HG03575 (cell line): ENCODE measurements around the gene SLC44A2.
"Not testable (repeated sequence)": the region's sequence is repeated elsewhere in the genome, so short reads cannot be mapped to it uniquely, and the experiment has no call there.

Source experiments
- ATAC-seq: cut with Tn5 transposase; IDR thresholded peaks from one replicate; pipeline ENCODE4 v1.9.1; 2021; ENCODE audit not compliant: unreplicated experiment, insufficient number of reproducible peaks, low FRiP score; ENCODE audit errors: extremely low read depth

Gene SLC44A2

DNA sequence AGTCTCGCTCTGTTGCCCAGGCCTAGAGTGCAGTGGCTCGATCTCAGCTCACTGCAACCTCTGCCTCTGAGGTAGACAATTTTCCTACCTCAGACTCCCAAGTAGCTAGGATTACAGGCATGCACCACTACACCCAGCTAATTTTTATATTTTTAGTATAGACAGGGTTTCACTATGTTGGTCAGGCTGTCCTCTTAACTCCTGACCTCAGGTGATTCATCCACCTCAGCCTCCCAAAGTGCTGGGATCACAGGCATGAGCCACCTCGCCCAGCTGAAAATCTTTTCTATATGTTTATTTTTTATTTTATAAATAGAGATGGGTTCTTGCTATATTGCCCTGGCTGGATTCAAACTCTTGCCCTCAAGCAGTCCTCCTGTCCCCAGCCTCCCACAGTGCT, 46.6 kb downstream of the SLC44A2 start:
- not testable (repeated sequence) for ATAC-seq

DNA sequence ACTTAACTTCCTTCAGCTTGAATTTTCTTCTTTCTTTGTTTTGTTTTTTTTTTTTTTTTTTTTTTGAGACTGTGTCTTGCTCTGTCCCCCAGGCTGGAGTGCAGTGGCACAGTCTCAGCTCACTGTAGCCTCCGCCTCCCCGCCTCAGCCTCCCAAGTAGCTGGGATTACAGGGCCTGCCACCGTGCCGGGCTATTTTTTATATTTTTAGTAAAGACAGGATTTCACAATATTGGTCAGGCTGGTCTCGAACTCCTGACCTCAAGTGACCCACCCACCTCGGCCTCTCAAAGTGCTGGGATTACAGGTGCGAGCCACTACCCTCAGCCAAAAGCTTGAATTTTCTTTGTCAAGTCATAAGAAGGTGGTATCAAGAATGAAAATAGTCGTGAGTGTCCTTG, 49.9 kb downstream of the SLC44A2 start:
- ATAC-seq: not testable (repeated sequence)

GRCh38 chr19:10677751-10678150, 52.4 kb downstream of the SLC44A2 start:
- ATAC-seq: no peak

GRCh38 chr19:10678813-10679212, 53.5 kb downstream of the SLC44A2 start:
- ATAC-seq: no peak

GRCh38 chr19:10679743-10680142, 54.4 kb downstream of the SLC44A2 start:
- ATAC-seq: no peak

- no peak for ATAC-seq
Measured at GRCh38 chr19:10680545-10681135, 55.3 kb downstream of the SLC44A2 start.

GRCh38 chr19:10681658-10682057, 56.3 kb downstream of the SLC44A2 start:
- no peak for ATAC-seq

DNA sequence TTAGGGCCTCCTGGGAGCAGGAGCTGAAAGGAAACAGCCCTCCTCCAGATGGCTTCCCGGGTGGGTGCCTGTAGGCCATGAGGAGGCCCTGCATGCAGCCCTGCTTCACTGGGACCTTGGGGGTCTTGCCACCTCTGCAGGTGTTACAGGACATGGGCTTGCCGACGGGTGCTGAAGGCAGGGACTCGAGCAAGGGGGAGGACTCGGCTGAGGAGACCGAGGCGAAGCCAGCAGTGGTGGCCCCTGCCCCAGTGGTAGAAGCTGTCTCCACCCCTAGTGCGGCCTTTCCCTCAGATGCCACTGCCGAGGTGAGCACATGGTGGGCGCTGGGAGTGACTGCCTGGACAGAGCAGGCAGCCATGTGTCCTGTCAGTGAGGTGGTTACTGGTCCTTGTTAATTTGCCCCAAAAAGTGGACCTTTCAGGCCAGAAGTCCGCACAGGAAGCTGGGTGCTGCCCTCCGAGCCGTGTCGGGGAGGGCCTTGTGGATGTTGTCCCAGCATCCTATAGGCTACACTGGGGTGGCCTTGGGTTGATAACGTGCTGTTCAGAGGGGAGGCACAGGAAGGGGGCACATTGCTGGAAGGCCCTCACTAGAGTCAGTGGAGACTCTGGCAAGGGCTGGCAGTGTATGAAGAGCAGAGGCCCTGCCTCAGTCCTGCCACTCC, 57.2 kb downstream of the SLC44A2 start:
- no peak for ATAC-seq

DNA sequence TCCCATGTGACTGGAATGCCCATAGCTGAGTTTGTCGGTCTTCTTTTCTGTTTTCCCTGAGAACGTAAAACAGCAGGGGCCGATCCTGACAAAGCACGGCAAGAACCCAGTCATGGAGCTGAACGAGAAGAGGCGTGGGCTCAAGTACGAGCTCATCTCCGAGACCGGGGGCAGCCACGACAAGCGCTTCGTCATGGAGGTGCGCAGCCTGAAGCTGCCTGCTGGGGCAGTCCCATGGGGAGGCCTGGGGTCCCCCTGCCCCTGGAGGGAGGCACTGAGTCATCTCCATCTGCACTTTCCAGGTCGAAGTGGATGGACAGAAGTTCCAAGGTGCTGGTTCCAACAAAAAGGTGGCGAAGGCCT, 57.7 kb downstream of the SLC44A2 start:
- ATAC-seq: no peak

DNA sequence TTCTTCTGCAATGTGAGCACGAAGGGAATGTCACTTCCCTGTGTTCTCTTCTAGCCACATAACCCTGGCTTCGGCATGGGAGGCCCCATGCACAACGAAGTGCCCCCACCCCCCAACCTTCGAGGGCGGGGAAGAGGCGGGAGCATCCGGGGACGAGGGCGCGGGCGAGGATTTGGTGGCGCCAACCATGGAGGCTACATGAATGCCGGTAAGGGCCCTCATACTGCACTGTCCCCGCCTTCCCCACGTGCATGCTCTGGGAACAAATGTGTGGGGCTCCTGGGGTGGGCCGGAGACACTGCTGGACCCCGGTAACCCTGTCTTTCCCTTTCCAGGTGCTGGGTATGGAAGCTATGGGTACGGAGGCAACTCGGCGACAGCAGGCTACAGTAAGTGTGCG, 58.2 kb downstream of the SLC44A2 start:
- no peak for ATAC-seq

GRCh38 chr19:10685210-10685609, 59.9 kb downstream of the SLC44A2 start:
- no peak for ATAC-seq

DNA sequence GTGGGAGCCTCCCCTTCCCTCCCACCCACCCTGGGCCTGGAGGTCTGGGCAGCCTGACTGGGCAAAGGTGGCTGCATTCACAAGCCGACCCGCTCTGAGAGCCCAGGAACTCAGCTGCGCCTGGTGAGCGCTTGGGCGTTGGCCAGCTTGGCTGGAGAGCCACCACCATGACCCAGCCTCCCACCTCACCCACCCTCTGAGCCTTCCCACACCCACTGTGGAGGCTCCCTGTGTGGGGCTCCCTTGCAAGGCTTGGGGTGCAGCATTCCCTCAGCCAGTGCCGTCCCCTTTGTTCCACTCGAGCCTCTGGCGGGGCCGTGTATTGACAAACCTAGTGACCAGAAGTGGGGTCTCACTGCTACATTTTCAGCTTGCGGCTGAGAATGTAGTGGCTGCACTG, 60.8 kb downstream of the SLC44A2 start:
- ATAC-seq: no peak

GRCh38 chr19:10686661-10687517, 61.5 kb downstream of the SLC44A2 start:
- ATAC-seq: no peak

- no peak for ATAC-seq
Measured at GRCh38 chr19:10687518-10688288, 62.4 kb downstream of the SLC44A2 start.

- ATAC-seq: no peak
Measured at GRCh38 chr19:10688545-10689280, 63.4 kb downstream of the SLC44A2 start.

DNA sequence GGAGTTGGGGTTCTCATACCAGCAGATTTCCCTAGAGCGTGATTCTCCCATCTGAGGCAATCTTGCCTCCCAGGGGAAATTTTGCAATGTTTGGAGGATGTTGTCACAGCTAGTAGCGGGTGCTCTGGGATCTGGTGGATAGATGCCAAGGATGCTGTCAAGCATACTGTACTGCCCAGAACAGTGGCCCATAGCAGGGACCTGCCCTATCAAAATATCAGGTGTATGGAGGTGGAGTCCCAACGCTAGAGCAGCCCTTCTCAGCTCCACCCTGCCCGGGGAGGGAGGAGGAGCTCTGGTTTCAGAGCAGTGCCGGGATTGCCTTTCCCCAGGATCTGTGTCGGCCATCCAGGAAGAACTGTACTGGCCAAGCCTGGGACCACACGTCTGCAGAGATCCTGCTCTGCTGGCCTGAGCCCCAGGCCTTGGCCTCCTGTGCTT, 65.0 kb downstream of the SLC44A2 start:
- no peak for ATAC-seq

DNA sequence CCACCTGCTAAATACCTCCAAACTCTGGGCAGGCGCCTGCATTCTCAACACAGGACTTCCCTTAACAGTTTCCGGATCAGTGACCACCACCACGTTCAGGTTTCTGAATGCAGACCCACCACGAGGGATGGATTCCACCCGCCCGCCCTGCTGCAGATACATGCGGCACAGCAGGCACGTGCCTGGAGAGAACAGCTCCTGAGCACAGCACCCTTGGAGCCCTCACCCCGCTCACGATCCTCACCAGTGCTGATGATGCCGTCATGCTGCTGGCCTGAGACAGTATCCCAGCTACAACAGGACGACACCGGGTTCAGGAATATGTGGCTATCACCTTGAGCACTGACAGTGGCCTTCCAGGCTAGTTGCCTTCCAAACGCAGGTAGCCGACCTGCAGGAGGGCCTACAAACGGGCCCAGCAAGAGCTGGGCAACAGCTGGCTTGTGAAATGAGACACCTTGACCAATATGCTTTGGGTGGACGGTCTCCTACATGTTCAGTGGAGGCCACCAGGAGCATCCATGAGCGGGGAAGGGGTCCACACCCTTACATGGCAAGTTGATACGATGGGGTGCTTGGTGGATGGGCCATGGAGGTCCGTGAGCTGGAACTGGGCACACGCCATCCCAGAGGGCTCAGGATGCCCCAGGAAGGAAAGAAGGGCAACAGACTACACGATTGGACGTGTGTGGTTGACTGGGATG, 66.0 kb downstream of the SLC44A2 start:
- ATAC-seq: no peak

- ATAC-seq: no peak
Measured at GRCh38 chr19:10691883-10692282, 66.5 kb downstream of the SLC44A2 start.
